Muscle layer of colon (tissue), 2 donors: ENCODE measurements around the gene NUBPL.

Source experiments
- H3K27ac ChIP-seq: one replicate; pipeline ENCODE4 v1.7.0; 2013; ENCODE audit warnings: low read depth, mild to moderate bottlenecking, low read length, moderate library complexity
- H3K27me3 ChIP-seq, 2 donors: one replicate each; pipeline ENCODE4 v1.7.0; 2013; ENCODE audit warnings: low read length in 2 of 2, mild to moderate bottlenecking in 2 of 2; ENCODE audit not compliant: insufficient read depth in 2 of 2, control insufficient read depth in 1 of 2
- H3K36me3 ChIP-seq: one replicate; pipeline ENCODE4 v1.7.0; 2013; ENCODE audit warnings: mild to moderate bottlenecking, low read length; ENCODE audit not compliant: insufficient read depth
- H3K4me1 ChIP-seq: one replicate; pipeline ENCODE4 v1.7.0; 2013; ENCODE audit warnings: mild to moderate bottlenecking, low read length; ENCODE audit not compliant: insufficient read depth
- H3K4me3 ChIP-seq, 2 donors: one replicate each; pipeline ENCODE4 v1.7.0; 2013; ENCODE audit warnings: low read length in 2 of 2, low read depth in 1 of 2, mild to moderate bottlenecking in 1 of 2, moderate library complexity in 1 of 2
- H3K9ac ChIP-seq: one replicate; pipeline ENCODE4 v1.7.0; 2013; ENCODE audit warnings: low read length
- H3K9me3 ChIP-seq: one replicate; pipeline ENCODE4 v1.7.0; 2013; ENCODE audit warnings: mild to moderate bottlenecking, low read length
- donor health status: abdominal sarcoma.
- donor health status: Adenocarcinoma of cecum.

The NUBPL gene

GRCh38 chr14:31578792-31579501, 17.7 kb downstream of the NUBPL start:
- H3K9me3 ChIP-seq, result no peaks in the 10 kb centered on the region
- H3K4me1 ChIP-seq, result peaks cover 19% of the 10 kb centered on the region
- no peak overlapping the region for H3K27ac ChIP-seq
- no peak overlapping the region for H3K4me3 ChIP-seq
- no peaks in the 10 kb centered on the region for H3K27me3 ChIP-seq
- no peak overlapping the region for H3K9ac ChIP-seq
- H3K36me3 ChIP-seq, result no peaks in the 10 kb centered on the region

GRCh38 chr14:31580234-31580633, 19.0 kb downstream of the NUBPL start:
- no peaks in the 10 kb centered on the region for H3K36me3 ChIP-seq
- no peaks in the 10 kb centered on the region for H3K27me3 ChIP-seq
- no peak overlapping the region for H3K9ac ChIP-seq
- H3K9me3 ChIP-seq, result no peaks in the 10 kb centered on the region
- peaks cover 19% of the 10 kb centered on the region for H3K4me1 ChIP-seq
- H3K4me3 ChIP-seq, result no peak overlapping the region
- H3K27ac ChIP-seq, result no peak overlapping the region

DNA sequence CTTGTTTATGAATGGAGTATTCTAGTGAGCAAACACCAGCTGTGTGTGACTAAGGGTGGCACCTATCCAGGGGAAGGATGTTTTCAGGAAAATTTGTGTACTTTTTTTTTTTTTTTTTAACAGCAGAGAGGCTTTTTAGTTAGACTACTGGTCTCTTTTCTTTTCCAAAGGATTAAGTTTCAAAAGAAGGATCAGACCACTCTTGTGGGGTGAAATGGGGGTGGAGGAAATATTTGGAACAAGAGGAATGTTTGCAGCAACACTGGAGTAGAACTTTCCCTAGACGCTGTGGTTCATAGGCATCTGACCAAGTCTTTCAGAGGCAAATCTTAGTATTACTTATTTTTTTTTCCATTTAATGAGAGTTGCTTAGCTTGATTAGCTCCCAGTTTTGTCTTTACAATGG, 21.1 kb downstream of the NUBPL start:
- peaks cover 19% of the 10 kb centered on the region for H3K4me1 ChIP-seq
- H3K9ac ChIP-seq, result no peak overlapping the region
- no peak overlapping the region for H3K4me3 ChIP-seq
- H3K27me3 ChIP-seq, result no peaks in the 10 kb centered on the region
- no peaks in the 10 kb centered on the region for H3K36me3 ChIP-seq
- H3K27ac ChIP-seq, result no peak overlapping the region
- H3K9me3 ChIP-seq, result no peaks in the 10 kb centered on the region

- Histone ChIP-seq H3K4me3 (no peak overlapping the region), H3K27me3 (no peaks in the 10 kb centered on the region), H3K27ac (no peak overlapping the region), H3K4me1 (peaks cover 14% of the 10 kb centered on the region), H3K9ac (no peak overlapping the region), H3K9me3 (no peaks in the 10 kb centered on the region), H3K36me3 (no peaks in the 10 kb centered on the region)
These were observed 21.7 kb downstream of the NUBPL start for GRCh38 chr14:31582836-31583452.

DNA sequence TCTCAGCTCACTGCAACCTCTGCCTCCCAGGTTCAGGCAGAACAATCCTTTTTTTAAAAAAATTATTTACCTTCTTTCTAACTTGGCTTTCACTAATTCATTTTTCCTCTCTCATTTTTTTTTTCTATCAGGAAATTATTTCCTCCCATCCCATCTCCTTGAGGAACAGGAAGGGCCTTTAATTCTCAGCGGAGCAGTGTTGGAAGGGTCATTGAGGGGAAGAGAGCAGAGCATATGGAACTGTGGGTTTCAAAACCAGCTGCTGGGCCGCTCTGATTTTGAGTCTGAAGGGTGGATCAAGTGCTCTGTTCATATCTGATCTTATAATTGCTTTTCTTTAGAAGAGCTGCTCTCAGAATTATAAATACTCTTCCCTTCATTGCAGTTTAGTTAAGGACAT, 29.0 kb downstream of the NUBPL start:
- H3K9me3 ChIP-seq, result no peaks in the 10 kb centered on the region
- H3K9ac ChIP-seq, result no peak overlapping the region
- no peaks in the 10 kb centered on the region for H3K27me3 ChIP-seq
- H3K4me1 ChIP-seq, result no peaks in the 10 kb centered on the region
- H3K4me3 ChIP-seq, result no peak overlapping the region
- H3K27ac ChIP-seq, result no peak overlapping the region
- no peaks in the 10 kb centered on the region for H3K36me3 ChIP-seq

DNA sequence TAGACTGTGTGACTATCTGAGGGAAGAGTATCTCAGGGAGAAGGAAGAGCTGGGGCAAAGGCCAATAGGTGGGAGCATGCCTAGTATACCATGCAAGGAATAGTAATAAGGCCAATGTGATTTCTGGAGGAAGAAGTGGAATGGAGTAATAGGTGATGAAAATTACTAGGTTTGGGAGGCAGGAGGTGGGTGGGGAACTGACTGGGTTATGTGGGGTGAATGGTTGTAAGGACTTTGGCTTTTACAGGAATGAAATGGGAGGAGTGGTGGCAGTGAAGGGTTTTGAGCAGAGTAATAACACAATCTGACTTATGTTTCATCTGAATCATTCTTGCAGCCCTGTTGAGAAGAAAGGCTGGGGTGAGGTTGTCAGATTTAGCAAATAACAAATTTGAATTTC, 30.9 kb downstream of the NUBPL start:
- Histone ChIP-seq H3K4me1 (peaks cover 13% of the 10 kb centered on the region), H3K36me3 (no peaks in the 10 kb centered on the region), H3K4me3 (no peak overlapping the region), H3K9me3 (no peaks in the 10 kb centered on the region), H3K27me3 (no peaks in the 10 kb centered on the region), H3K27ac (no peak overlapping the region), H3K9ac (no peak overlapping the region)

DNA sequence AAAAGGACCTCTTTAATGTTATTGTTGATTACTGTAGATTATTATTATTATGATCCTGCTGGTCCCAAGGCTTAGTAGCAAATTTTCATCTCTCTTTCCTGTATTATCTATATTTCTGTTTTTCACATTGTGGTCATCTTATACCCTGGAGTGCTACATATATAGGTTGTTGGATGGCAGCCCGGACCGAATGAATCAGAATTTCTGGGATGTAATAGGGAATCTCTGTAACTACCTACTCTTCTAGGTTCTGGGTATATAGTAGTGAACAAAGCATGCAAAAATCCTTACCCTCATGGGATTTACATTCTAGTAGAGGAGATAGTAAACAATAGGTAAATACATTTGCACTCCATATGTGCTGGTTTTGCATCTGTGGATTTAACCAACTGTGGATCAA, 31.4 kb downstream of the NUBPL start:
- H3K27ac ChIP-seq, result no peak overlapping the region
- no peak overlapping the region for H3K9ac ChIP-seq

GRCh38 chr14:31596342-31597095, 35.3 kb downstream of the NUBPL start:
- H3K27ac ChIP-seq, result no peak overlapping the region
- no peaks in the 10 kb centered on the region for H3K36me3 ChIP-seq
- H3K27me3 ChIP-seq, result no peaks in the 10 kb centered on the region
- no peaks in the 10 kb centered on the region for H3K9me3 ChIP-seq
- H3K9ac ChIP-seq, result no peak overlapping the region
- H3K4me1 ChIP-seq, result peaks cover 16% of the 10 kb centered on the region
- H3K4me3 ChIP-seq, result no peak overlapping the region

More for the DNA sequence above, 31.4 kb downstream of the NUBPL start:
- no peaks in the 10 kb centered on the region for H3K36me3 ChIP-seq
- H3K9me3 ChIP-seq, result no peaks in the 10 kb centered on the region
- H3K4me3 ChIP-seq, result no peak overlapping the region
- H3K4me1 ChIP-seq, result peaks cover 16% of the 10 kb centered on the region
- H3K27me3 ChIP-seq, result no peaks in the 10 kb centered on the region

- Histone ChIP-seq H3K4me1 (no peaks in the 10 kb centered on the region), H3K4me3 (no peak overlapping the region), H3K9ac (no peak overlapping the region), H3K27ac (no peak overlapping the region), H3K27me3 (no peaks in the 10 kb centered on the region), H3K36me3 (no peaks in the 10 kb centered on the region), H3K9me3 (no peaks in the 10 kb centered on the region)
These were observed 44.5 kb downstream of the NUBPL start for GRCh38 chr14:31605702-31606101.

DNA sequence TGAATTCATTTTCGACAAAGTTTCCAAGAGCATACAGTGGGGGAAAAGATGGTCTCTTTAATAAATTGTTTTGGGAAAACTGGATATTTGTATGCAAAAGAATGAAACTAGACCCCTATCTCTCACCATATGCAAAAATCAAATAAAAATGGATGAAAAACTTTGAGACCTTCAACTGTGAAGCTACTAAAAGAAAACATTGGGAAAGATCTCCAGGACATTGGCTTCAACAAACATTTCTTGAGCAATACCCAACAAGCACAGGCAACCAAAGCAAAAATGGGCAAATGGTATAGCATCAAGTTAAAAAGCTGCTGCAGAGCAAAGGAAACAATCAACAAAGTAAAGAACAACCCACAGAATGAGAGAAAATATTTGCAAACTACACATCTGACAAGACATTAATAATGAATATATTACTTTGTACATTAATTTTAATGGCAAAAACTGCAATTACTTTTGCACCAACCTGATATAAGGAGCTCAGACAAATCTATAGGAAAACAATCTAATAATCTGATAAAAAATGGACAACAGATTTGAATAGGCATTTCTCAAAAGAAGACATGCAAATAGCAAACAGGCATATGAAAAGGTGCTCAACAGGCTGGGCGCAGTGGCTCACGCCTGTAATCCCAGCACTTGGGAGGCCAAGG, 50.7 kb downstream of the NUBPL start:
- no peaks in the 10 kb centered on the region for H3K27me3 ChIP-seq

DNA sequence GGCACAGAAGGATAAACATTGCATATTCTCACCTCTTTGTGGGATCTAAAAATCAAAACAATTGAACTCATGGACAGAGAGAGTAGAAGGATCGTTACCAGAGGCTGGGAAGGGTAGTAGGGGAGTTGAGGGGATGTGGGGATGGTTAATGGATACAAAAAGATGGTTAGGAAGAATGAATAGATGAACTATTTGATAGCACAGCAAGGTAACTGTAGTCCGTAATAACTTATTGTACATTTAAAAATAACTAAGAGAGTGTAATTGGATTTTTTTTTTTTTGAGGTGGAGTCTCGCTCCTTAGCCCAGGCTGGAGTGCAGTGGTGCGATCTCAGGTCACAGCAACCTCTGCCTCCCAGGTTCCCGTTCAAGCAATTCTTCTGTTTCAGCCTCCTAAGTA, 52.0 kb downstream of the NUBPL start:
- Histone ChIP-seq H3K9me3 (no peaks in the 10 kb centered on the region), H3K4me3 (no peak overlapping the region), H3K9ac (no peak overlapping the region), H3K27ac (no peak overlapping the region), H3K27me3 (no peaks in the 10 kb centered on the region), H3K4me1 (no peaks in the 10 kb centered on the region), H3K36me3 (no peaks in the 10 kb centered on the region)

More for the DNA sequence above, 50.7 kb downstream of the NUBPL start:
- H3K9ac ChIP-seq, result no peak overlapping the region
- no peaks in the 10 kb centered on the region for H3K4me1 ChIP-seq
- no peaks in the 10 kb centered on the region for H3K9me3 ChIP-seq
- no peaks in the 10 kb centered on the region for H3K36me3 ChIP-seq
- H3K27ac ChIP-seq, result no peak overlapping the region
- H3K4me3 ChIP-seq, result no peak overlapping the region
